ENCODE results near the gene HDLBP.
"Not testable (repeated sequence)": the region's sequence is repeated elsewhere in the genome, so short reads cannot be mapped to it uniquely, and the experiment has no call there.

Gene HDLBP

DNA sequence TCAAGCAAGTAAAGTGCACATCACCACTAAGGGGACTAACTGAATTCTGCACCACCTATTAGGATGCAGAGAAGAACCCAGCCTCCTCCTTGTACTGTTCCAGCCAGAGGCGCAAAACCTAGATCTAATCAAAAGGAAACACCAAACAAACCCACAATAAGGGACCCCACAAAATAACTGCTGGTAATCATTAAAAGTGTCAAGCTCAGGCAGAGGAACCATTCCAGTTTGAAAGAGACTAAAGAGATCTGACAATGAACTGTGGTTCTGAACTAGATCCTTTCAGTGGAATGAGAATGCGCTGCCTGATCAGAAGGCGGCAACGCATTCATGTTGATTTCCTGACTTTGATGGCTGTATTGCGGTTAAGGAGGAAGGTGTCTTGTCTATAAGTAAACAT is 16.8 kb downstream of the HDLBP start:
- TF ChIP-seq, protein P1, sequence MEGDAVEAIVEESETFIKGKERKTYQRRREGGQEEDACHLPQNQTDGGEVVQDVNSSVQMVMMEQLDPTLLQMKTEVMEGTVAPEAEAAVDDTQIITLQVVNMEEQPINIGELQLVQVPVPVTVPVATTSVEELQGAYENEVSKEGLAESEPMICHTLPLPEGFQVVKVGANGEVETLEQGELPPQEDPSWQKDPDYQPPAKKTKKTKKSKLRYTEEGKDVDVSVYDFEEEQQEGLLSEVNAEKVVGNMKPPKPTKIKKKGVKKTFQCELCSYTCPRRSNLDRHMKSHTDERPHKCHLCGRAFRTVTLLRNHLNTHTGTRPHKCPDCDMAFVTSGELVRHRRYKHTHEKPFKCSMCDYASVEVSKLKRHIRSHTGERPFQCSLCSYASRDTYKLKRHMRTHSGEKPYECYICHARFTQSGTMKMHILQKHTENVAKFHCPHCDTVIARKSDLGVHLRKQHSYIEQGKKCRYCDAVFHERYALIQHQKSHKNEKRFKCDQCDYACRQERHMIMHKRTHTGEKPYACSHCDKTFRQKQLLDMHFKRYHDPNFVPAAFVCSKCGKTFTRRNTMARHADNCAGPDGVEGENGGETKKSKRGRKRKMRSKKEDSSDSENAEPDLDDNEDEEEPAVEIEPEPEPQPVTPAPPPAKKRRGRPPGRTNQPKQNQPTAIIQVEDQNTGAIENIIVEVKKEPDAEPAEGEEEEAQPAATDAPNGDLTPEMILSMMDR (IDR thresholded peaks at IDR 0.05; ENCODE audit: poor library complexity, severe bottlenecking) = no peak
- Histone ChIP-seq H3K4me1 (ENCODE audit: insufficient read depth, poor library complexity, severe bottlenecking) (no peaks in the 10 kb centered on the region), H3K27ac (ENCODE audit: poor library complexity, severe bottlenecking) (no peak overlapping the region), H3K4me3 (ENCODE audit: severe bottlenecking) (no peak overlapping the region), H3K9me3 (ENCODE audit: severe bottlenecking) (no peaks in the 10 kb centered on the region), H3K36me3 (ENCODE audit: low read depth) (peaks cover 12% of the 10 kb centered on the region), H3K27me3 (ENCODE audit: insufficient read depth, poor library complexity, severe bottlenecking) (no peaks in the 10 kb centered on the region)
- DNase-seq (ENCODE audit: low spot score) (no peak), ATAC-seq (ENCODE audit: low read depth) (no peak)

- ATAC-seq (ENCODE audit: low read depth) (no peak), DNase-seq (ENCODE audit: low spot score) (no peak)
- H3K27ac ChIP-seq (ENCODE audit: poor library complexity, severe bottlenecking) = no peak overlapping the region
- H3K27me3 ChIP-seq (ENCODE audit: insufficient read depth, poor library complexity, severe bottlenecking) = no peaks in the 10 kb centered on the region
- H3K36me3 ChIP-seq (ENCODE audit: low read depth) = peaks cover 12% of the 10 kb centered on the region
- H3K4me3 ChIP-seq (ENCODE audit: severe bottlenecking) = no peak overlapping the region
- TF ChIP-seq, protein P1 (IDR thresholded peaks at IDR 0.05; ENCODE audit: poor library complexity, severe bottlenecking) = no peak
- no peaks in the 10 kb centered on the region for H3K9me3 ChIP-seq (ENCODE audit: severe bottlenecking)
- H3K4me1 ChIP-seq (ENCODE audit: insufficient read depth, poor library complexity, severe bottlenecking) = peaks cover 7% of the 10 kb centered on the region
Observed at GRCh38 chr2:241296767-241297166, 18.7 kb downstream of the HDLBP start.

DNA sequence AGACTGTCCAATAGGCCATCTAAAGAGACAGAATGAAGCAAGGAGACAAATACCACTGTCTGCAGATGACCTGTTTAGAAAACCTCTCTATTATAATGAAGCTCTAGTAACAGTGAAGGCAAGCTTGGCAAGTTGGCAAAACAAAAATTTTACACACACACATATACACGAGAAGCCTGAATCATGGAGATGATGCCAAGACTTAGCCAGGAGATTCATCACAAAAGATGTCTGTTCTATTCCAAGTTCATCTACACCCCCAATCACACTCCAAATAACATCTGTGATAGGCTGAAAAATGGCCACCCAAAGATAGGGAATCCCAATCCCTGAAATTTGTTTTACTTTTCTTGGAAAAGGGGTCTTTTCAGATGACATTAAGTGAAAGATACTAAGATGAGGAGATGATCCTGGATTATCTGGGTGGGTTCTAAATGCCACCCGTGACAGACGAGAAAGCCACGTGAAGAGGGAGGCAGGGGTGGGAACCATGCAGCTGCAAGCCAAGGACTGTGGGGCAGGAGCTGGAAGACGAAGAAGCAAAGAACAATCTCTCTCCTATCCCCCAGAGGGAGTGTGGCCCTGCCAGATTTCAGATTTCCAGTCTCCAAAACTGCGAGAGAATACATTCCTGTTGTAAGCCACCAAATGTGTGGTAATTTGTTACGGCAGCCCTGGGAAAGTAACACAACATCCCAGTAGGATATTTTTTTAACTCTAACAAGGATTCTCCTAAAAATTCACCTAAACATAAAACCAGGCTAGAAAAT is 20.0 kb downstream of the HDLBP start:
- no peak for DNase-seq (ENCODE audit: low spot score)
- TF ChIP-seq, protein P1 (IDR thresholded peaks at IDR 0.05; ENCODE audit: poor library complexity, severe bottlenecking) = no peak
- no peak for ATAC-seq (ENCODE audit: low read depth)

DNA sequence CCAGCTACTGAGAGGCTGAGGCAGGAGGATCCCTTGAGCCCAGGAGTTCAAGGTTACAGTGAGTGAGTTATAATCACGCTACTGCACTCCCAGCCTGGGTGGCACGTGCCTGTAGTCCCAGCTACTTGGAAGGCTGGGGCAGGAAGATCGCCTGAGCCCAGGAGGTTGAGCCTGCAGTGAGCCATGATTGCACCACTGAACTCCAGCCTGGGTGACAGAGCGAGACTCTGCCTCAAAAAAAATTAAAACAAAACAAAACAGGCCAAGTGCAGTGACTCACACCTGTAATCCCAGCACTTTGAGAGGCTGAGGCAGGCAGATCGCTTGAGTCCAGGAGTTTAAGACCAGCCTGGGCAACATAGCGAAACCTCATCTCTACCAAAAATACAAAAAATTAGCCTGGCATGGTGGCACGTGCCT is 22.1 kb downstream of the HDLBP start:
- ATAC-seq (ENCODE audit: low read depth) = peak; percentile 91
- not testable (repeated sequence) for DNase-seq (ENCODE audit: low spot score); H3K36me3 ChIP-seq (ENCODE audit: low read depth); H3K27me3 ChIP-seq (ENCODE audit: insufficient read depth, poor library complexity, severe bottlenecking); H3K4me3 ChIP-seq (ENCODE audit: severe bottlenecking); H3K9me3 ChIP-seq (ENCODE audit: severe bottlenecking)
- Histone ChIP-seq H3K27ac (ENCODE audit: poor library complexity, severe bottlenecking) (peak overlapping the region; percentile 11), H3K4me1 (ENCODE audit: insufficient read depth, poor library complexity, severe bottlenecking) (peaks cover 18% of the 10 kb centered on the region)

More for the DNA sequence above, 20.0 kb downstream of the HDLBP start:
- no peaks in the 10 kb centered on the region for H3K9me3 ChIP-seq (ENCODE audit: severe bottlenecking)
- no peak overlapping the region for H3K4me3 ChIP-seq (ENCODE audit: severe bottlenecking)
- peaks cover 7% of the 10 kb centered on the region for H3K4me1 ChIP-seq (ENCODE audit: insufficient read depth, poor library complexity, severe bottlenecking)
- H3K36me3 ChIP-seq (ENCODE audit: low read depth) = peaks cover 12% of the 10 kb centered on the region
- no peak overlapping the region for H3K27ac ChIP-seq (ENCODE audit: poor library complexity, severe bottlenecking)
- no peaks in the 10 kb centered on the region for H3K27me3 ChIP-seq (ENCODE audit: insufficient read depth, poor library complexity, severe bottlenecking)

DNA sequence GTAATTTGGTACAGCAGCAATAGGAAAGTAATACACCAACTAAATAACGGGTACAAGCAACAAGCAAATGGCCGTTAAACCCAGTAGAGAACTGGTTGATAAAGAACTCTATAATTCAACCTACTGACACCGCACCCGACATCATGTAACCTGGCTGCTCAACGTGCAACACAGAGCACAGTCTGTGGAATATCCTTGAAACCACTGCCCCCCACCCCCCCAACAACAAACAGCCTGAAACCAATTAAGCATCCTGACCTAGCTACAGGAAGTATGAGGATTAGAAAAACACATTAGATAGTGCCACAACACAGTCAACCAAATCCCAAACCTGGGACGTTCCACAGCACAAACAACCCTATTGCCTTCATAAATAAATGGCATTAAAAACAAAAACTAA is 23.5 kb downstream of the HDLBP start:
- TF ChIP-seq, protein P1 (IDR thresholded peaks at IDR 0.05; ENCODE audit: poor library complexity, severe bottlenecking) = no peak
- DNase-seq (ENCODE audit: low spot score) (no peak), ATAC-seq (ENCODE audit: low read depth) (no peak)
- Histone ChIP-seq H3K27me3 (ENCODE audit: insufficient read depth, poor library complexity, severe bottlenecking) (no peaks in the 10 kb centered on the region), H3K4me1 (ENCODE audit: insufficient read depth, poor library complexity, severe bottlenecking) (peaks cover 32% of the 10 kb centered on the region), H3K27ac (ENCODE audit: poor library complexity, severe bottlenecking) (no peak overlapping the region), H3K9me3 (ENCODE audit: severe bottlenecking) (no peaks in the 10 kb centered on the region), H3K36me3 (ENCODE audit: low read depth) (no peaks in the 10 kb centered on the region), H3K4me3 (ENCODE audit: severe bottlenecking) (no peak overlapping the region)

Measured in RWPE2 (cell line).